Measurements from ENCODE around the gene RPP25L.

DNA sequence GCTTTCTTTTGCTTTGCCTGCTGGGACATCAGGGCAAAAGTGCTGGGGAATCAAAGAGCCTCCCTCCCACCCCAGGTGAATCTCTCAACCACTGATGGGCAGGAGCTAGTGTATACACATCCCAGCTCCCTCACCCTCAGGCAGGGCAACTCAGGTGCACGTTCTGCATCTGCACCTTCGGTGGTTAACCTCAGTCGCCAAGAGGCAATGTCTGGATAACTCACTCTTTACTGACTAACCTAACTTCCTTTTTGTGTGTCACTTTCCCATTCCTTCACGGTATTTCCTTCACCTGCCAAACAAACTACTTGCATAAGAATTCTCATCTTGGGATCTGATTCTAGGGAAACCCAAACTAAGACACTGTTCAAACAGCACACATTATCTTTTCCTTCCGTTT lies 48.6 kb downstream of the RPP25L start:
- TF ChIP-seq, protein P1, sequence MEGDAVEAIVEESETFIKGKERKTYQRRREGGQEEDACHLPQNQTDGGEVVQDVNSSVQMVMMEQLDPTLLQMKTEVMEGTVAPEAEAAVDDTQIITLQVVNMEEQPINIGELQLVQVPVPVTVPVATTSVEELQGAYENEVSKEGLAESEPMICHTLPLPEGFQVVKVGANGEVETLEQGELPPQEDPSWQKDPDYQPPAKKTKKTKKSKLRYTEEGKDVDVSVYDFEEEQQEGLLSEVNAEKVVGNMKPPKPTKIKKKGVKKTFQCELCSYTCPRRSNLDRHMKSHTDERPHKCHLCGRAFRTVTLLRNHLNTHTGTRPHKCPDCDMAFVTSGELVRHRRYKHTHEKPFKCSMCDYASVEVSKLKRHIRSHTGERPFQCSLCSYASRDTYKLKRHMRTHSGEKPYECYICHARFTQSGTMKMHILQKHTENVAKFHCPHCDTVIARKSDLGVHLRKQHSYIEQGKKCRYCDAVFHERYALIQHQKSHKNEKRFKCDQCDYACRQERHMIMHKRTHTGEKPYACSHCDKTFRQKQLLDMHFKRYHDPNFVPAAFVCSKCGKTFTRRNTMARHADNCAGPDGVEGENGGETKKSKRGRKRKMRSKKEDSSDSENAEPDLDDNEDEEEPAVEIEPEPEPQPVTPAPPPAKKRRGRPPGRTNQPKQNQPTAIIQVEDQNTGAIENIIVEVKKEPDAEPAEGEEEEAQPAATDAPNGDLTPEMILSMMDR (IDR thresholded peaks at IDR 0.05; ENCODE audit: insufficient read depth, low read length) = no peak
- no peak for TF ChIP-seq POLR2AphosphoS5 (IDR thresholded peaks at IDR 0.05; ENCODE audit: low read depth)
- no peak for TF ChIP-seq GABPA (IDR thresholded peaks at IDR 0.05; ENCODE audit: low read depth)
- no peak for TF ChIP-seq SPI1 (IDR thresholded peaks at IDR 0.05; ENCODE audit: borderline replicate concordance, low read depth)
